GM20000 (cell line): ENCODE results near the gene CNOT2.
"Not testable (repeated sequence)": the region's sequence is repeated elsewhere in the genome, so short reads cannot be mapped to it uniquely, and the experiment has no call there.

ENCODE experiments used
- DNase-seq: peaks from one replicate; pipeline ENCODE4 v3.0.0; 2012; ENCODE audit warnings: low spot score
- CTCF ChIP-seq: IDR thresholded peaks from 2 replicates; pipeline ENCODE4 v1.5.1; 2012; ENCODE audit warnings: mild to moderate bottlenecking, control low read depth; ENCODE audit errors: extremely low read depth, missing control alignments

CNOT2 gene

GRCh38 chr12:70379846-70380245, 136.6 kb downstream of the CNOT2 start:
- TF ChIP-seq CTCF = no peak
- no peak for DNase-seq

- no peak for TF ChIP-seq CTCF
- DNase-seq = no peak
Observed at GRCh38 chr12:70383484-70383883, 140.3 kb downstream of the CNOT2 start.

- TF ChIP-seq CTCF = no peak
Observed at GRCh38 chr12:70383886-70384285, 140.7 kb downstream of the CNOT2 start.

GRCh38 chr12:70386771-70387170, 143.5 kb downstream of the CNOT2 start:
- TF ChIP-seq CTCF = no peak
- no peak for DNase-seq

More at GRCh38 chr12:70383886-70384285, 140.7 kb downstream of the CNOT2 start:
- no peak for DNase-seq

- no peak for TF ChIP-seq CTCF
- no peak for DNase-seq
Observed at GRCh38 chr12:70389678-70390077, 146.4 kb downstream of the CNOT2 start.

- not testable (repeated sequence) for DNase-seq
Observed at GRCh38 chr12:70392631-70393030, 149.4 kb downstream of the CNOT2 start.

- TF ChIP-seq CTCF = no peak
- no peak for DNase-seq
Observed at GRCh38 chr12:70393787-70394499, 150.7 kb downstream of the CNOT2 start.

- no peak for TF ChIP-seq CTCF
Observed at GRCh38 chr12:70398002-70398401, 154.8 kb downstream of the CNOT2 start.

More at GRCh38 chr12:70398002-70398401, 154.8 kb downstream of the CNOT2 start:
- no peak for DNase-seq
